Measurements from ENCODE around the gene DCBLD1.

Gene DCBLD1

GRCh38 chr6:117568247-117568646 is 85.8 kb downstream of the DCBLD1 start:
- DNase-seq: no peak

- no peak for DNase-seq
These were observed 86.4 kb downstream of the DCBLD1 start for GRCh38 chr6:117568831-117569410.

DNA sequence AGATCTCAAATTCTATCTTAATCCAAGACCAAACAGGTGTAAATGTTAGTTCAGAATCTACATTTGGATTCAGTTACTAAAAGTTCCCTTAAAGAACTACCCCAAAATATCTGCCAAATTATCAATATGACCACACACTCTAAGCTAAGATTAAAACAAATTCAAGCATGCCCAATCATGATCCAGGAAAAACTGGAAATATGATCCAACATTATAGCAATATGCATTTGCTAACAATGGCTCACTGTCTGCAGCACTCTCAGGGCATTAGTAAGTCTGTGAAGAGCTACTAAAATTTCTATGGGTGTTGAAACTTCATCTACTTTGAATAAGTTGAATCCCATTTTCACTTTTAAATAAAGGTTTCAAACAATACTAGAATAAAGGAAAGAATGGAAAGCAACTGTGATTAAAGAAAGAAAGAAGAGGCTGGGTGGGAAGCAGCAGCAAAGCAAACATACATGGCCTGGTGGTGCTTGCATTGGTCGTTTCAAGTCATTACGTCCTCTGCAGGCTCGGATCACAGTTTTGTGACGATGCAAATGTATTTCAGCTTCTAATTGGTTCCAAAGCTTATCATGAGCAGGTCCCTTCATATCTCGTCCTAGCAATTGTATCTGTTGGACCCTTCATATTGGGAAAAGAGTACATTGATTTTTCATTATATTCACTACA is 90.7 kb downstream of the DCBLD1 start:
- DNase-seq: no peak

DNA sequence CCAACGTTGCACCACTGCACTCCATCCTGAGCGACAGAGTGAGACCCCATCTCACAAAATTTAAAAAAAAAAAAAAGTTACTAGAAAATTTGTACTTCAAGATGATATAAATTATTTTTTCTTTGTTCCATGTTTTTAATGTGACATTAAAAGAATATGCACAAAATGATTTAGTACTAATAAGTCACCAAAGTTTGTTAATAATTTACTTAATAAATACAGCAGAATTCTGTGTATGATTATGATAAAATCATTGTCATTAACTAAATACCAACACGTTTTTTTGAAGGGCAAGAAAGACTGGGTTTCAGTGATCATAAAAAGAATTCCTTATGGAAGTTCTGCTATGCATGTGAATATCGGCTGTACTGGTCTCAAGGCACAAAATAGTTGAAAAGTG is 91.7 kb downstream of the DCBLD1 start:
- DNase-seq: no peak

- DNase-seq: no peak
These were observed 103.2 kb downstream of the DCBLD1 start for GRCh38 chr6:117585647-117586046.

- no peak for DNase-seq
These were observed 108.0 kb downstream of the DCBLD1 start for GRCh38 chr6:117590447-117590846.

DNA sequence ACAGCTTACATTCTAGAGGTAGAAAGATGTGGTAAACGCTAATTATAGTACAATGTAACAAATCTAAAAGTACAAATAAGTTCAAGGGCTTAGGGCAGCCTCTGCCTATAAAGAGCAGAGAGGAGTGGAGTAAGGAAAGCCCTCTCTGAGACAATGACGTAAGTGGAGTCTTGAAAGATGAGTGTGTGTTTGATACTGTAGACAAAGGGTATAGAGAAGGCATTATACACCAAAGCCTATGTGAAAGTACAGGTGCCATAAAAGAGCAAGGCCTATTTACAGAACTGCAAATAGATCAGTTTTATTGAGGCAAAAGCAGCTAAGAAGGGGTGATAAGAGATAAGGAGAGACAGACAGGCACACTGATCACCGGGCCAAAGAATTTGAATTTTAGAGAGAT is 108.9 kb downstream of the DCBLD1 start:
- DNase-seq: no peak

DNA sequence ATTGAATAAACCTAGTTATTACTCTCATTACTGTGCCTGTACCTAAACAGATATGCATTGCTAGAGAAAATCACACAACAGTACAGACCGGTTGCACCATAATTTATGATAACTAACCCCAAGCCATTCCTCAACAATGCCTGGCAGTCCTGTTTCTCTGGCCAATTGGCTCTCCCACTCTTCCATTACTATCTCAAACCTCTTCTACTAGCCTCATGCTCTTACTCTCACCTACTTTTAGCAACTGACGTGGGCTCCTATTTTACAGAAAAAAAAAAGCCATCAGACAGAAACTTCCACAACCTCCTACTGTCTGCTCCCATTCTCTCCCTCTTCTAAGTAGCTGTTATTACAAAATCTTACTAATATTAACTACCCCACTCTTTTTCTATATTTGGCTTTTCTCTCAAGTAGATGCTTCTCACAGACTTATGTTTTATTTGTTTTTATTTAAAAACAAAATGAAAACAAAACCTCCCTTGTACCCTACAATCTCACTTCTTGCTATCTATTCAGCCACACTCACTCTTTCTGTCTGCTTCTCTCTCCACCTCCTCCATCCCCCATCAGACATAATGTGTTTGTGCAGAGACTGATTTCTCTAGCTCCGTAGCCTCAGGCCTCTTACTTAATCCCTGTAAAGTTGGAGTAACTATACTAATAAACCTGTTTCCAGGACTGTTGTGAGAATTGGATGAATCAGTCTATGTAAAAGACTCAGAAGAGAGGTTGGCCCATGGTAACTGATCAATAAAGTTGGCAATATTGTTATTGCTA is 110.7 kb downstream of the DCBLD1 start:
- no peak for DNase-seq

GRCh38 chr6:117595099-117595923 is 112.8 kb downstream of the DCBLD1 start:
- DNase-seq: no peak

DNA sequence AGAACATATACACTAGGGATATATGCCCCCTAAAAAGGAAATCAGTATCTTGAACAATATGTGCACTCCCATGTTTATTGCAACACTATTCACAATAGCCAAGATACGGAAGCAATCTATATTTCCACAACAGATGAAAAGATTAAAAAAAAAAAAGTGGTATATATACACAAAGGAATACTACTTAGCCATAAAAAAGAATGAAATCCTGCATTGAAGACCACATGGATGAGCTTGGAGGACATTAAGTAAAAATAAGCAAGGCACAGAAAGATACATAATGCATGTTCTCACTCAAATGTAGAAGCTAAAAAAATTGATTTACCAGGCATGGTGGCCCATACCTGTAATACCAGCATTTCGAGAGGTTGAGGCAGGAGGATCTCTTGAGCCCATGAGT is 115.3 kb downstream of the DCBLD1 start:
- no peak for DNase-seq
